HCT116 (cell line): ENCODE measurements around the gene GPBAR1. TPM values are rescaled to one million over a fixed set of nuclear protein-coding genes. Genes with fewer than 3 reads are reported as not detected.
A peak's percentile ranks its signal among the peaks of the same experiment; 100 is the strongest.

Experiments used
- ATAC-seq: fragments of 200-7000 bp; cut with Tn5 transposase; 2 replicates; pipeline ENCODE4 v1.9.1; 2020; ENCODE audit warnings: mild to moderate bottlenecking, moderate library complexity
- BruUV-seq: library from RNA; stranded (reverse); fragments of 400-500 nt; replicated peaks from 2 replicates; lab custom pipeline; 2021; lab: Mats Ljungman, UMichigan
- CTCF ChIA-PET: fragments of 300-600 bp; sonication (Branson Sonifier 250); formaldehyde crosslinking; loops from one replicate; lab custom pipeline; 2021; ENCODE audit warnings: antibody characterized with exemption; lab: Charles Lee
- POLR2A ChIA-PET: fragments of 300-600, 350-600 bp; sonication (Branson Sonifier 250); formaldehyde crosslinking; loops from one replicate; lab custom pipeline; 2021; ENCODE audit warnings: antibody characterized with exemption; lab: Charles Lee
- RAD21 ChIA-PET, 2 experiments: fragments of 300-600 bp; sonication (Branson Sonifier 250); formaldehyde crosslinking; loops; one replicate each; lab custom pipeline; 2023; ENCODE audit warnings: low total read pairs in 2 of 2; ENCODE audit not compliant: uncharacterized antibody in 2 of 2, unreplicated experiment in 2 of 2, low non-redundant PET in 1 of 2; lab: Charles Lee
- DNase-seq: peaks from one replicate; pipeline ENCODE4 v3.0.0-alpha.2; 2010; ENCODE audit warnings: low read depth, low spot score
- H2AFZ ChIP-seq: fragments of 200-600 bp; shearing (Covaris generic), sonication (generic); 2 replicates; pipeline ENCODE4 v1.6.1; 2017; ENCODE audit warnings: low read depth, mixed run types, mixed read lengths, antibody characterized with exemption, low read length; ENCODE audit not compliant: poor library complexity, severe bottlenecking
- H3K27ac ChIP-seq: 2 replicates; pipeline ENCODE4 v1.5.1; 2012; ENCODE audit warnings: low read depth, low read length
- H3K27me3 ChIP-seq: fragments of 200-600 bp; sonication (generic); 2 replicates; pipeline ENCODE4 v1.6.1; 2016; ENCODE audit warnings: mixed run types, low read length, mixed read lengths; ENCODE audit not compliant: insufficient read depth
- H3K36me3 ChIP-seq, 2 experiments: fragments of 200-500 bp in 1 of 2; fragments of 200-600 bp in 1 of 2; sonication (Bioruptor generic) in 1 of 2; sonication (generic) in 1 of 2; 2 replicates each; pipeline versions ENCODE4 v1.5.1 to v1.6.1; 2014 to 2016; ENCODE audit warnings: low read length in 2 of 2, inconsistent platforms in 1 of 2, mixed read lengths in 1 of 2, mixed run types in 1 of 2; ENCODE audit not compliant: insufficient read depth in 2 of 2, control insufficient read depth in 1 of 2
- H3K4me1 ChIP-seq, 2 experiments: fragments of 200-600 bp in 1 of 2; sonication (generic) in 1 of 2; 2 replicates each; pipeline versions ENCODE4 v1.5.1 to v1.6.1; 2012 to 2017; ENCODE audit warnings: low read length in 2 of 2, inconsistent platforms in 1 of 2, mild to moderate bottlenecking in 1 of 2, mixed read lengths in 1 of 2, mixed run types in 1 of 2, moderate library complexity in 1 of 2; ENCODE audit not compliant: insufficient read depth in 2 of 2, control insufficient read depth in 1 of 2
- H3K4me2 ChIP-seq: fragments of 200-600 bp; sonication (generic); 2 replicates; pipeline ENCODE4 v1.6.1; 2017; ENCODE audit warnings: mixed run types, low read length, mixed read lengths
- H3K4me3 ChIP-seq, 2 experiments: fragments of 200-600 bp in 1 of 2; sonication (generic) in 1 of 2; replicated peaks in 1 of 2; 2 replicates each; pipeline ENCODE4 v1.5.1; 2011 to 2016; ENCODE audit warnings: low read length in 2 of 2, control low read depth in 1 of 2, low read depth in 1 of 2, mild to moderate bottlenecking in 1 of 2, mixed read lengths in 1 of 2, mixed run types in 1 of 2
- H3K79me2 ChIP-seq: fragments of 200-600 bp; sonication (generic); 2 replicates; pipeline ENCODE4 v1.6.1; 2017; ENCODE audit warnings: mild to moderate bottlenecking, mixed run types, low read length, moderate library complexity, mixed read lengths; ENCODE audit not compliant: insufficient read depth
- H3K9ac ChIP-seq: fragments of 200-600 bp; sonication (generic); 2 replicates; pipeline ENCODE4 v1.6.1; 2016; ENCODE audit warnings: low read length, mixed read lengths
- H3K9me2 ChIP-seq: fragments of 200-600 bp; sonication (generic), shearing (Covaris generic); 2 replicates; pipeline ENCODE4 v1.6.1; 2017; ENCODE audit warnings: mixed run types, mild to moderate bottlenecking, moderate library complexity; ENCODE audit not compliant: insufficient read depth
- H3K9me3 ChIP-seq, 2 experiments: fragments of 200-500 bp in 1 of 2; fragments of 200-600 bp in 1 of 2; sonication (Bioruptor generic) in 1 of 2; sonication (generic) in 1 of 2; 2 replicates each; pipeline ENCODE4 v1.6.1; 2014 to 2017; ENCODE audit warnings: low read length in 2 of 2, mixed read lengths in 2 of 2, inconsistent platforms in 1 of 2, low read depth in 1 of 2, mild to moderate bottlenecking in 1 of 2, mixed run types in 1 of 2, moderate library complexity in 1 of 2; ENCODE audit not compliant: control insufficient read depth in 1 of 2, insufficient read depth in 1 of 2
- H4K20me1 ChIP-seq: fragments of 200-600 bp; sonication (generic), shearing (Covaris generic); 2 replicates; pipeline ENCODE4 v1.6.1; 2017; ENCODE audit warnings: mixed run types, mild to moderate bottlenecking, moderate library complexity; ENCODE audit not compliant: insufficient read depth
- CTCF ChIP-seq, 3 experiments: fragments of 200-600 bp in 1 of 3; sonication (generic) in 1 of 3; IDR thresholded peaks in 2 of 3; conservative IDR thresholded peaks in 1 of 3; 2 replicates each; pipeline ENCODE4 v1.5.1; 2012 to 2017; ENCODE audit warnings: low read depth in 2 of 3, low read length in 2 of 3, antibody characterized with exemption in 1 of 3, borderline replicate concordance in 1 of 3, control low read depth in 1 of 3, mild to moderate bottlenecking in 1 of 3, mixed read lengths in 1 of 3, mixed run types in 1 of 3, moderate library complexity in 1 of 3; ENCODE audit not compliant: insufficient read depth in 1 of 3
- EGR1 ChIP-seq: IDR thresholded peaks from 2 replicates; pipeline ENCODE4 v1.6.1; 2012; ENCODE audit warnings: low read depth
- EZH2 ChIP-seq: fragments of 200-600 bp; sonication (generic); IDR thresholded peaks from 2 replicates; pipeline ENCODE4 v1.6.1; 2017; ENCODE audit warnings: antibody characterized with exemption, mixed run types
- RAD21 ChIP-seq: IDR thresholded peaks from 2 replicates; pipeline ENCODE4 v1.6.1; 2012; ENCODE audit warnings: low read depth, mild to moderate bottlenecking
- SIN3A ChIP-seq: IDR thresholded peaks from 2 replicates; pipeline ENCODE4 v1.6.1; 2012; ENCODE audit warnings: low read depth
- ZFX ChIP-seq: fragments of 450-650 bp; IDR thresholded peaks from 2 replicates; pipeline ENCODE4 v1.6.1; 2017
- intact Hi-C: fragments of 100-400 bp; cut with micrococcal nuclease; formaldehyde crosslinking; loops from 2 replicates; pipeline ENCODE4 v1.10.0; 2022
- total RNA-seq: library from RNA; stranded (reverse); gene quantifications from one replicate; pipeline ENCODE4 v1.2.1, GENCODE V29; 2021; ENCODE audit not compliant: unreplicated experiment

Gene GPBAR1
- total RNA-seq, 1 experiment from 2014 or later: 0.27 TPM

GRCh38 chr2:218255446-218255845 is 5.4 kb upstream of the GPBAR1 start:
- BruUV-seq: no TSS peak
- no peak for DNase-seq
- Histone ChIP-seq H3K4me1 (no peaks in the 10 kb centered on the region; a peak in 1 of 4 replicates), H3K9me2 (no peaks in the 10 kb centered on the region), H3K27me3 (no peaks in the 10 kb centered on the region), H3K4me2 (no peak overlapping the region), H3K36me3 (peaks cover 31 to 40% of the 10 kb centered on the region in 2 experiments; a peak in 3 of 4 replicates), H2AFZ (no peak overlapping the region), H3K79me2 (no peaks in the 10 kb centered on the region), H3K9ac (no peak overlapping the region), H3K4me3 (no peak overlapping the region), H3K27ac (no peak overlapping the region), H4K20me1 (no peaks in the 10 kb centered on the region), H3K9me3 (no peaks in the 10 kb centered on the region)
- CTCF ChIA-PET: interaction anchor here (2.2 kb wide), 1 partner anchor 18 kb away, joined by 5 read pairs; no protein-coding TSS in a partner anchor
- POLR2A ChIA-PET: no interaction called here
- intact Hi-C loops: loop anchor here (5.0 kb wide), 1 partner anchor 68 kb away; no protein-coding TSS in a partner anchor
- ATAC-seq: no peak
- no peak for TF ChIP-seq SIN3A
- no peak for TF ChIP-seq EZH2
- TF ChIP-seq RAD21: no peak
- no peak for TF ChIP-seq ZFX
- RAD21 ChIA-PET: no interaction called here

DNA sequence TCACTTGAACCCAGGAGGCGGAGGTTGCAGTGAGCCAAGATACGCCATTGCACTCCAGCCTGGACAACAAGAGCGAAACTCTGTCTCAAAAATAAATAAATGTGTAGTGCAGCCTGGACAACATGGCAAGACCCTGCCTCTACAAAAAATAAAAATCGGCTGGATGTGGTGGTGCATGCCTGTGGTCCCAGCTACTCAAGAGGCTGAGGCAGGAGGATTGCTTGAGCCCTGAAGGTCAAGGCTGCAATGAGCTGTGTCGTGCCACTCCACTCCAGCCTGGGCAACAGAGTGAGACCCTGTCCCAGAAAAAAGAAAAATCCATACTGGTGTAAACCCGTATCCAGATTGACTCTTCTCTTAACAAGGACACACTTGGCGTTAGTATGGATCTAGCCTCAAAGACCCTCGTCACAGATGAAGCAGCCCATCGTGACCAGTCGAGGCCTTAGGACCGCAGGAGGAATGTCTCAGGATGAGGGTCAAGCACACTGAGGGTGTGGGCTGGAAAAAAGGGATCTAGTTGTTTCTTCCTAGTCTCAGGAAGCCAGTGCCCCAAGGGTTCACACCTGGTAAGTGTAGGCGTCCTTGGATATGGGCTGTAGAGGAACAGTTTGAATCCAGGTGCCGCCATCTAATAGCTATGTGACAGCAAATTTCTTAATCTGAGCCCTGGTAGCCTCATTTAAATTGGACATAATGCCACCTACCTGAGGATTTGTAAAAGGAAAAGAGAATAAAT is 4.0 kb upstream of the GPBAR1 start:
- H3K36me3 ChIP-seq: peaks cover 28 to 29% of the 10 kb centered on the region in 2 experiments; a peak in 3 of 4 replicates
- DNase-seq (no peak), ATAC-seq (no peak)
- no peak for TF ChIP-seq CTCF (IDR thresholded peaks at IDR 0.05 in 2 of 3, conservative IDR thresholded peaks at IDR 0.05 in 1 of 3; ENCODE audit: borderline replicate concordance in 1 of 3, insufficient read depth in 1 of 3, low read depth in 2 of 3, low read length in 2 of 3)
- TF ChIP-seq EGR1: no peak
- H3K27ac ChIP-seq: 0 out of 2 replicates have a peak overlapping the region, but pooled peaks have one; percentile 19
- RAD21 ChIA-PET: no interaction called here
- no peaks in the 10 kb centered on the region for H3K9me2 ChIP-seq
- no peak overlapping the region for H3K4me3 ChIP-seq
- H3K9ac ChIP-seq: no peak overlapping the region
- H3K9me3 ChIP-seq: no peaks in the 10 kb centered on the region
- POLR2A ChIA-PET: no interaction called here
- H3K79me2 ChIP-seq: no peaks in the 10 kb centered on the region
- H3K4me2 ChIP-seq: no peak overlapping the region
- BruUV-seq: no TSS peak
- no peak overlapping the region for H2AFZ ChIP-seq
- CTCF ChIA-PET: interaction anchor here (0.6 to 2.5 kb wide), 6 partner anchors 13 to 471 kb away, joined by 3 to 16 read pairs (median 5); partner anchors contain the start of genes AAMP and PNKD
- no peaks in the 10 kb centered on the region for H3K27me3 ChIP-seq
- peaks cover 0 to 5% of the 10 kb centered on the region in 2 experiments; a peak in 1 of 4 replicates for H3K4me1 ChIP-seq
- intact Hi-C loops: loop anchor here (5.0 kb wide), 1 partner anchor 69 kb away; no protein-coding TSS in a partner anchor
- H4K20me1 ChIP-seq: no peaks in the 10 kb centered on the region
